CD4-positive, CD25-positive, alpha-beta regulatory T cell (primary cell): ENCODE results near the gene WNT7B. TPM values are rescaled to one million over a fixed set of nuclear protein-coding genes. Genes with fewer than 3 reads are reported as not detected.

Source experiments
- ATAC-seq, 2 donors: fragments of 150-1000 bp; cut with Tn5 transposase; one replicate each; pipeline ENCODE4 v1.10.0; 2021; ENCODE audit warnings: low read depth in 2 of 2, moderate number of reproducible peaks in 2 of 2, moderate library complexity in 1 of 2
- DNase-seq, 3 donors: peaks; one replicate each; pipeline versions ENCODE4 v3.0.0 to v3.0.0-alpha.2; 2012 to 2022; ENCODE audit warnings: mixed read lengths in 1 of 3
- H3K27ac ChIP-seq: one replicate; pipeline ENCODE4 v1.7.0; 2013; ENCODE audit warnings: mild to moderate bottlenecking, low read length; ENCODE audit not compliant: insufficient read depth, poor library complexity, severe bottlenecking
- H3K27me3 ChIP-seq: one replicate; pipeline ENCODE4 v1.7.0; 2013; ENCODE audit warnings: low read length; ENCODE audit not compliant: control insufficient read depth, insufficient read depth
- H3K36me3 ChIP-seq: one replicate; pipeline ENCODE4 v1.7.0; 2013; ENCODE audit warnings: mild to moderate bottlenecking, low read length, moderate library complexity; ENCODE audit not compliant: control insufficient read depth, insufficient read depth
- H3K4me1 ChIP-seq: 2 replicates; pipeline ENCODE4 v1.7.0; 2013; ENCODE audit warnings: mild to moderate bottlenecking, low read length; ENCODE audit not compliant: insufficient read depth, control insufficient read depth, poor library complexity, severe bottlenecking
- H3K4me3 ChIP-seq: one replicate; pipeline ENCODE4 v1.7.0; 2013; ENCODE audit warnings: low read depth, mild to moderate bottlenecking, low read length, moderate library complexity
- H3K9me3 ChIP-seq, 2 experiments: 1 replicate in 1 of 2; 2 replicates in 1 of 2; pipeline ENCODE4 v1.7.0; 2013; ENCODE audit warnings: low read length in 2 of 2, mild to moderate bottlenecking in 1 of 2, moderate library complexity in 1 of 2; ENCODE audit not compliant: control insufficient read depth in 2 of 2
- H3K27ac Mint-ChIP-seq, 3 donors: one replicate each; pipeline ENCODE4 v1.8.0; 2020 to 2022; ENCODE audit warnings: mild to moderate bottlenecking in 3 of 3, mixed read lengths in 3 of 3, moderate library complexity in 2 of 3
- H3K27me3 Mint-ChIP-seq: one replicate; pipeline ENCODE4 v1.8.0; 2022; ENCODE audit warnings: mild to moderate bottlenecking, mixed read lengths
- H3K36me3 Mint-ChIP-seq: one replicate; pipeline ENCODE4 v1.8.0; 2020; ENCODE audit warnings: mixed read lengths
- H3K4me1 Mint-ChIP-seq, 4 donors: one replicate each; pipeline ENCODE4 v1.8.0; 2020 to 2022; ENCODE audit warnings: mixed read lengths in 4 of 4, mild to moderate bottlenecking in 1 of 4
- H3K4me3 Mint-ChIP-seq, 4 donors: one replicate each; pipeline ENCODE4 v1.8.0; 2020 to 2022; ENCODE audit warnings: mild to moderate bottlenecking in 4 of 4, mixed read lengths in 4 of 4, moderate library complexity in 3 of 4
- H3K9me3 Mint-ChIP-seq, 7 donors: one replicate each; pipeline ENCODE4 v1.8.0; 2020 to 2022; ENCODE audit warnings: mixed read lengths in 7 of 7, mild to moderate bottlenecking in 3 of 7, moderate library complexity in 2 of 7
- polyA plus RNA-seq, 4 donors: library from polyadenylated mRNA; unstranded; fragments of 300-500 nt; fragmentation: Illumina TruSeq; gene quantifications; one replicate each; pipeline ENCODE4 v1.2.3, GENCODE V29; 2021
- total RNA-seq: library from RNA; stranded (reverse); gene quantifications from one replicate; pipeline ENCODE4 v1.2.3, GENCODE V29; 2022

Gene WNT7B
- total and polyA plus RNA-seq, 5 donors from 2014 or later = not detected

GRCh38 chr22:45872659-45873263 is 104.2 kb downstream of the WNT7B start:
- Mint-ChIP-seq H3K9me3 (peaks cover 0 to 17% (median 5%) of the 10 kb centered on the region in 7 donors), H3K27me3 (peaks cover 39% of the 10 kb centered on the region), H3K27ac (no peak overlapping the region), H3K36me3 (no peaks in the 10 kb centered on the region), H3K4me3 (peak overlapping the region in 1 of 4 donors; percentile 19), H3K4me1 (peaks cover 0 to 9% (median 0%) of the 10 kb centered on the region in 4 donors)
- Histone ChIP-seq H3K27ac (no peak overlapping the region), H3K9me3 (peaks cover 4 to 10% of the 10 kb centered on the region in 2 experiments), H3K4me3 (no peak overlapping the region), H3K27me3 (no peaks in the 10 kb centered on the region), H3K4me1 (no peaks in the 10 kb centered on the region), H3K36me3 (no peaks in the 10 kb centered on the region)
- DNase-seq = no peak
- no peak for ATAC-seq

- Histone ChIP-seq H3K36me3 (no peaks in the 10 kb centered on the region), H3K27ac (no peak overlapping the region), H3K27me3 (no peaks in the 10 kb centered on the region), H3K4me1 (no peaks in the 10 kb centered on the region), H3K4me3 (no peak overlapping the region), H3K9me3 (peaks cover 4 to 10% of the 10 kb centered on the region in 2 experiments)
- ATAC-seq (no peak), DNase-seq (no peak)
- Mint-ChIP-seq H3K9me3 (peaks cover 0 to 17% (median 5%) of the 10 kb centered on the region in 7 donors), H3K27me3 (peaks cover 38% of the 10 kb centered on the region), H3K4me1 (peaks cover 0 to 9% (median 0%) of the 10 kb centered on the region in 4 donors), H3K36me3 (no peaks in the 10 kb centered on the region), H3K4me3 (no peak overlapping the region), H3K27ac (no peak overlapping the region)
These were observed 105.2 kb downstream of the WNT7B start for GRCh38 chr22:45871721-45872120.

Other genes starting within 250 kb of the WNT7B start
- 10.3 TPM for gene PPARA, start 173.4 kb upstream of the WNT7B start, total RNA-seq
- gene PPARA, start 173.4 kb upstream of the WNT7B start, polyA plus RNA-seq = 1 to 10 TPM in 3 of 4 donors, under 1 TPM in 1; 0.67 to 4.2 (median 3.2) TPM